Testis (tissue), 3 donors: ENCODE data around the gene ZNF143. TPM values are rescaled to one million over a fixed set of nuclear protein-coding genes. Genes with fewer than 3 reads are reported as not detected.
A peak's percentile ranks its signal among the peaks of the same experiment; 100 is the strongest.

Experiments used
- DNase-seq: peaks from one replicate; pipeline ENCODE4 v3.0.0-alpha.2; 2019
- H3K27ac ChIP-seq, 2 donors: fragments of 200-600 bp; sonication (generic); one replicate each; pipeline ENCODE4 v1.5.1; 2019
- H3K27me3 ChIP-seq: fragments of 200-600 bp; sonication (generic); one replicate; pipeline ENCODE4 v1.5.1; 2019
- H3K36me3 ChIP-seq: fragments of 200-600 bp; sonication (generic); one replicate; pipeline ENCODE4 v1.5.1; 2017; ENCODE audit warnings: low read depth; ENCODE audit errors: missing control alignments
- H3K4me1 ChIP-seq: fragments of 200-600 bp; sonication (generic); one replicate; pipeline ENCODE4 v1.5.1; 2019
- H3K4me3 ChIP-seq, 2 donors: fragments of 200-600 bp; sonication (generic); one replicate each; pipeline ENCODE4 v1.5.1; 2017 to 2019
- H3K9me3 ChIP-seq: fragments of 200-600 bp; sonication (generic); one replicate; pipeline ENCODE4 v1.5.1; 2017
- POLR2A ChIP-seq: fragments of 450-650 bp; IDR thresholded peaks from one replicate; pipeline ENCODE4 v1.6.1; 2017; ENCODE audit warnings: antibody characterized with exemption, mild to moderate bottlenecking, moderate library complexity
- WGBS, 2 donors: methylation state at CpG; one replicate each; pipeline ENCODE4 v1.1.5; 2018; 5-methylcytosine and 5-hydroxymethylcytosine counted together
- intact Hi-C: fragments of 100-400 bp; cut with DNase I; formaldehyde crosslinking; loops from one replicate; pipeline ENCODE4 v1.15.1; 2023; ENCODE audit warnings: low total_unique reads
- polyA plus RNA-seq: library from polyadenylated mRNA; stranded (reverse); fragments of 350-450 nt; fragmentation: Illumina TruSeq; extraction: RNeasy Lipid Tissue Mini Kit (QIAGEN cat#74804); gene quantifications from one replicate; pipeline ENCODE4 v1.2.3, GENCODE V29; 2014; ENCODE audit warnings: low read depth, low replicate concordance; ENCODE audit not compliant: insufficient read depth
- total RNA-seq, 2 donors: library from RNA; depleted of rRNA; stranded (reverse); fragments of >200 nt; gene quantifications; one replicate each; pipeline ENCODE4 v1.2.3, GENCODE V29; 2016
- TF ChIP-seq, protein P1 (sequence below), 3 experiments: fragments of 450-650 bp in 2 of 3; fragments of 200-600 bp in 1 of 3; sonication (generic) in 1 of 3; IDR thresholded peaks; one replicate each; pipeline ENCODE4 v1.5.1; 2016 to 2019; ENCODE audit warnings: antibody characterized with exemption in 3 of 3, mild to moderate bottlenecking in 2 of 3, moderate library complexity in 1 of 3

The ZNF143 gene
- total and polyA plus RNA-seq, 3 donors from 2014 or later, result 37.2 to 49.9 (median 43.6) TPM

DNA sequence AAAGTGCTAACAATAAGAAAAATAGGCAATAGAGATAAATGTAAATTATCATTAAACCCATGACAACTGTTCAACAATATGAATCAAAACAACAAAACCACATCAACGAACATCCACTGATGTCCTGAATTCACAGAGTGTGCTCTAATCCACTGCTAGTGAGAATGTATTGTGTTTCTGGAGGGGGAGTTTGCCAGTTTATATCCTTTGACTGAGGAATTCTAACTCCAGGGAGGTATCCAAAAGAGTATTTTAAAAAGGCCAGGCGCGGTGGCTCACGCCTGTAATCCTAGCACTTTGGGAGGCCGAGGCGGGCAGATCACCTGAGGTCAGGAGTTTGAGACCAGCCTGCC, 110.9 kb downstream of the ZNF143 start:
- Histone ChIP-seq H3K4me3 (peak overlapping the region in 1 of 2 donors; percentile 74), H3K27ac (no peak overlapping the region), H3K27me3 (no peaks in the 10 kb centered on the region), H3K36me3 (no peaks in the 10 kb centered on the region), H3K9me3 (no peaks in the 10 kb centered on the region), H3K4me1 (peaks cover 12% of the 10 kb centered on the region)
- TF ChIP-seq POLR2A, result no peak
- TF ChIP-seq, protein P1, sequence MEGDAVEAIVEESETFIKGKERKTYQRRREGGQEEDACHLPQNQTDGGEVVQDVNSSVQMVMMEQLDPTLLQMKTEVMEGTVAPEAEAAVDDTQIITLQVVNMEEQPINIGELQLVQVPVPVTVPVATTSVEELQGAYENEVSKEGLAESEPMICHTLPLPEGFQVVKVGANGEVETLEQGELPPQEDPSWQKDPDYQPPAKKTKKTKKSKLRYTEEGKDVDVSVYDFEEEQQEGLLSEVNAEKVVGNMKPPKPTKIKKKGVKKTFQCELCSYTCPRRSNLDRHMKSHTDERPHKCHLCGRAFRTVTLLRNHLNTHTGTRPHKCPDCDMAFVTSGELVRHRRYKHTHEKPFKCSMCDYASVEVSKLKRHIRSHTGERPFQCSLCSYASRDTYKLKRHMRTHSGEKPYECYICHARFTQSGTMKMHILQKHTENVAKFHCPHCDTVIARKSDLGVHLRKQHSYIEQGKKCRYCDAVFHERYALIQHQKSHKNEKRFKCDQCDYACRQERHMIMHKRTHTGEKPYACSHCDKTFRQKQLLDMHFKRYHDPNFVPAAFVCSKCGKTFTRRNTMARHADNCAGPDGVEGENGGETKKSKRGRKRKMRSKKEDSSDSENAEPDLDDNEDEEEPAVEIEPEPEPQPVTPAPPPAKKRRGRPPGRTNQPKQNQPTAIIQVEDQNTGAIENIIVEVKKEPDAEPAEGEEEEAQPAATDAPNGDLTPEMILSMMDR (IDR thresholded peaks at IDR 0.05), result no peak
- intact Hi-C loops, result no loop called here
- DNase-seq, result no peak
- 43 to 83% methylated on average over 6 of the region's 6 CpGs for WGBS, 2 donors

DNA sequence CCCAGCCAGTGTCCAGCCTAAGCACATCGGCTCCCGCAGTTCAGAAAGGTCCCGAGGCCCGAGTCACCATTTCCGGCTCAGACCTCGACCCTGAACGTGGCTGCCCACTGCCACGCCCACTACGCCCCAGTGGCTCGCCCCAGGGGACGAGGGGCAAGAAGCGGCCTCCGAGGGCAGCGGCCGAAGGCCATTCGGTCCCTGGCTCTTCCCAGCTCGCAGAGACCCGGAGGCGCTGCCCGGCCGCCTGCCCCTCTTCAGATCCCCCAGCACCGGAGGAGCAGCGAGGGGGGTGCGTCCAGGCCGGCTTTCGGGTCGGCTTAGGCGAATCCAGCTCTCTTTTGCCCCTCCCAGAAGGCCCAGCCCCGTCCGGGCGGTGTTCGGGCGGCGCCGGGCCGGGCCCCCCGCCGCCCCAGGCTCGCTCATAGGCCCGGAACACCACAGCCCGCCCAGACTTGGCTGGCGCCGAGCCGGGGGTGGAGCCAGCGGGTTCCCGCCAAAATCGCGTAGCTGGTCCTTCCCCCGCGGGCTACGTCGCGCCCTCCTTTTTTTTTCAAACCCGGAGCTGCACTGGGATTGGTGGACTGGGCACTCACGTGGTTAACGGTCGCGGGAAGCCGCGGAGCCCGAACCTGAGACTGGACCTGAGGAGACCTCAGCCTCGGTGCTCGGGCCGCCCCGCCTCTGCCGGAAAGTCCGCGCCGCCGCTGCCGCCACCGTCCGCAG, 112.4 kb downstream of the ZNF143 start, which contains the start of gene WEE1:
Gene WEE1 (plus strand): TSS at position 619 of the 723 bp plus-strand sequence. CDS start 264 bp downstream, outside the sequence.
- intact Hi-C loops, result no loop called here

DNA sequence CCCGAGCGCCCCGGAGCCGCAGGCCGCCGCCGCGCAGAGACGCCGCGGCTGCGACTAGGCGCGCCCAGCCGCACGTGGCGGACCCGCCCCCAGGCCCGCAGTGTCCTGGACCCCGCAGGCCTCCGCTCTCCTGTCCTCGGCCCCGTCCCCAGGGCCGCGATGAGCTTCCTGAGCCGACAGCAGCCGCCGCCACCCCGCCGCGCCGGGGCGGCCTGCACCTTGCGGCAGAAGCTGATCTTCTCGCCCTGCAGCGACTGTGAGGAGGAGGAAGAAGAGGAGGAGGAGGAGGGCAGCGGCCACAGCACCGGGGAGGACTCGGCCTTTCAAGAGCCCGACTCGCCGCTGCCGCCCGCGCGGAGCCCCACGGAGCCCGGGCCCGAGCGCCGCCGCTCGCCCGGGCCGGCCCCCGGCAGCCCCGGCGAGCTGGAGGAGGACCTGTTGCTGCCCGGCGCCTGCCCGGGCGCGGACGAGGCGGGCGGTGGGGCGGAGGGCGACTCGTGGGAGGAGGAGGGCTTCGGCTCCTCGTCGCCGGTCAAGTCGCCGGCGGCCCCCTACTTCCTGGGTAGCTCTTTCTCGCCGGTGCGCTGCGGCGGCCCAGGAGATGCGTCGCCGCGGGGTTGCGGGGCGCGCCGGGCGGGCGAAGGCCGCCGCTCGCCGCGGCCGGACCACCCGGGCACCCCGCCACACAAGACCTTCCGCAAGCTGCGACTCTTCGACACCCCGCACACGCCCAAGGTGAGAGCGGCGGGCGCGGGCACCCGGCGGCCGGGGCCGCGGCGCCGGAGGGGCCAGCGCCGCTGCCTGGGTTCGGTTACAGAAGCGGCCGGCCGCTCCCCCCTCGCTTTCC, 113.2 kb downstream of the ZNF143 start:
- peak; percentile 22 for DNase-seq
- Histone ChIP-seq H3K27ac (peak overlapping the region; percentile 86 to 88), H3K27me3 (no peaks in the 10 kb centered on the region), H3K9me3 (no peaks in the 10 kb centered on the region), H3K4me3 (peak overlapping the region; percentile 74 to 77), H3K4me1 (peaks cover 6% of the 10 kb centered on the region), H3K36me3 (no peaks in the 10 kb centered on the region)
- 0% methylated on average over 40 of the region's 122 CpGs; no CpG with 5 or more reads in 1 of the 2 donors for WGBS, 2 donors
- intact Hi-C loops, result no loop called here
- TF ChIP-seq, protein P1 (IDR thresholded peaks at IDR 0.05), result no peak
- no peak for TF ChIP-seq POLR2A

More for the DNA sequence above, 112.4 kb downstream of the ZNF143 start, which contains the start of gene WEE1:
- H3K4me3 ChIP-seq, result peak within 1 kb of the TSS; percentile 74 to 77
- H3K27me3 ChIP-seq, result no peaks in the 10 kb centered on the region
- TF ChIP-seq POLR2A, result no peak
- TF ChIP-seq, protein P1 (IDR thresholded peaks at IDR 0.05), result no peak
- H3K4me1 ChIP-seq, result peaks cover 12% of the 10 kb centered on the region
- peak; percentile 96 for DNase-seq
- 0 to 1% methylated on average over 24 to 51 of the region's 73 CpGs for WGBS, 2 donors
- no peaks in the 10 kb centered on the region for H3K9me3 ChIP-seq
- H3K36me3 ChIP-seq, result no peaks in the 10 kb centered on the region
- H3K27ac ChIP-seq, result peak within 1 kb of the TSS; percentile 86 to 88

DNA sequence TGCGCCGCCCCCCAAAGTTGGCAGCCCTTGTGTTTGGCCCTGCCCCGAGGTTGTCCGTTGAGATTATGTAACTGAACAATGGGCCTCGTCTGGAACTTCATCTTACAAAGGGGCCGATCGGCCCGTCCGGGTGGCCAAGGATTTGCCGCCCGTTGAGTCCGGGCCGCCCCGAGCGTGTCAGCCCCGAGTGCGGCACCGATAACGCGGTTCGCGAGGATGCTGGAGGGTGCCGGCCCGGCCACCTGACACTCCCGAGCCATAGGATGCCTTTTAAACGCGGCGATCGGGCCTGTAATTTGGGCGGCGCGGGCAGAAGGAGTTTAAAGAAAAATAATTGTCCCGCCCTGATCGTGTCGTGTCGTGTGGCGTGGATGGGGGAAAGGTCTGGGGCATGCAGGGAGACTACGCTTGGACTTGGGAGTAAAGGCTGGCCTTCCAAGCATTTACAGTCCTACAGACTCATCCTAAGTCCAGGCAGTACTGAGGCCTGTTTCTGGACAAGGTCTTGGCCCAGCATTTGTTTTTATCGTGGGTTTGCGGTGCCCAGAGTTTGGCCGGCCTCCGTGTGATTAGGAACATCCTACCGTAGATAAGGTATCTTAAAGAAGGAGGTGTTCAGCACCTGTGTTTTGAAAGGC, 113.9 kb downstream of the ZNF143 start:
- intact Hi-C loops, result no loop called here
- WGBS, 2 donors, result 1% methylated on average over 10 to 42 of the region's 43 CpGs
- no peaks in the 10 kb centered on the region for H3K36me3 ChIP-seq
- peak overlapping the region; percentile 74 to 77 for H3K4me3 ChIP-seq
- H3K27ac ChIP-seq, result peak overlapping the region; percentile 86 to 88
- no peaks in the 10 kb centered on the region for H3K4me1 ChIP-seq
- H3K9me3 ChIP-seq, result no peaks in the 10 kb centered on the region
- H3K27me3 ChIP-seq, result no peaks in the 10 kb centered on the region
- peak; percentile 33 for DNase-seq
- TF ChIP-seq POLR2A, result no peak
- TF ChIP-seq, protein P1 (IDR thresholded peaks at IDR 0.05), result no peak
